H1 (cell line): ENCODE measurements around the gene GIGYF2. TPM values are rescaled to one million over a fixed set of nuclear protein-coding genes. Genes with fewer than 3 reads are reported as not detected.

Experiments used
- ATF2 ChIP-seq: IDR thresholded peaks from 2 replicates; pipeline ENCODE4 v1.6.1; 2012; ENCODE audit warnings: low read length, inconsistent platforms
- CHD1 ChIP-seq: IDR thresholded peaks from 2 replicates; pipeline ENCODE4 v1.6.1; 2012; ENCODE audit warnings: low read depth, low read length, improper control_type of control experiment
- CHD7 ChIP-seq: fragments of 300-600 bp; sonication (generic); IDR thresholded peaks from 2 replicates; pipeline ENCODE4 v1.7.1; 2012; ENCODE audit warnings: low read length, moderate library complexity, mild to moderate bottlenecking, inconsistent platforms; ENCODE audit not compliant: insufficient replicate concordance
- GABPA ChIP-seq: IDR thresholded peaks from 2 replicates; pipeline ENCODE4 v1.6.1; 2011; ENCODE audit warnings: mild to moderate bottlenecking, low read length, moderate library complexity, borderline replicate concordance; ENCODE audit not compliant: insufficient read depth
- PHF8 ChIP-seq: fragments of 200-600 bp; sonication (generic); conservative IDR thresholded peaks from 2 replicates; pipeline ENCODE4 v1.7.1; 2012; ENCODE audit warnings: low read depth, mild to moderate bottlenecking, inconsistent platforms, low read length, moderate library complexity
- RAD21 ChIP-seq, 2 experiments: IDR thresholded peaks in 1 of 2; conservative IDR thresholded peaks in 1 of 2; 2 replicates each; pipeline ENCODE4 v1.6.1; 2011; ENCODE audit warnings: low read depth in 2 of 2, low read length in 2 of 2, improper control_type of control experiment in 1 of 2, inconsistent platforms in 1 of 2, mild to moderate bottlenecking in 1 of 2, moderate library complexity in 1 of 2
- TAF1 ChIP-seq: IDR thresholded peaks from 2 replicates; pipeline ENCODE4 v1.6.1; 2011; ENCODE audit warnings: mild to moderate bottlenecking, low read depth, low read length
- polyA plus RNA-seq, 7 experiments: library from polyadenylated mRNA; depleted of rRNA in 3 of 7; stranded (reverse) in 5 of 7; unstranded in 2 of 7; fragments of >200 nt in 5 of 7; fragments of 200-250 nt in 2 of 7; gene quantifications; 1 replicate in 5 of 7; 2 replicates in 1 of 7; 4 replicates in 1 of 7; pipeline versions ENCODE4 v1.2.1 to v1.2.3, GENCODE V29; 2011 to 2013; ENCODE audit warnings: missing spikeins in 2 of 7, mixed read lengths in 2 of 7
- total RNA-seq: library from RNA; stranded (reverse); fragmentation: NEBNext Ultra II Directional; extraction: Animal tissue kit (Norgen Biotek cat#: 25700); gene quantifications from 2 replicates; pipeline ENCODE4 v1.2.1, GENCODE V29; 2021

GIGYF2 gene
- total and polyA plus RNA-seq, 2 of the 8 experiments (the other 6 are each of a cell fraction or from before 2014, with no cell fraction given), result 22.3 to 62.0 TPM

- TF ChIP-seq CHD7 (no peak), RAD21 (IDR thresholded peaks at IDR 0.05 in 1 of 2, conservative IDR thresholded peaks at IDR 0.05 in 1 of 2; ENCODE audit: low read depth in 2 of 2, low read length in 2 of 2) (peak; percentile 63 to 78), CHD1 (no peak), TAF1 (no peak), ATF2 (no peak), PHF8 (no peak), GABPA (0 out of 2 replicates have a peak, but pooled peaks have one; percentile 23)
Observed at GRCh38 chr2:232887171-232887850, 190.2 kb downstream of the GIGYF2 start (continued).
